ENCODE data around the gene GMPPA.

Gene GMPPA

GRCh38 chr2:219522111-219523030 lies 23.7 kb downstream of the GMPPA start:
- DNase-seq: peak; percentile 57

DNA sequence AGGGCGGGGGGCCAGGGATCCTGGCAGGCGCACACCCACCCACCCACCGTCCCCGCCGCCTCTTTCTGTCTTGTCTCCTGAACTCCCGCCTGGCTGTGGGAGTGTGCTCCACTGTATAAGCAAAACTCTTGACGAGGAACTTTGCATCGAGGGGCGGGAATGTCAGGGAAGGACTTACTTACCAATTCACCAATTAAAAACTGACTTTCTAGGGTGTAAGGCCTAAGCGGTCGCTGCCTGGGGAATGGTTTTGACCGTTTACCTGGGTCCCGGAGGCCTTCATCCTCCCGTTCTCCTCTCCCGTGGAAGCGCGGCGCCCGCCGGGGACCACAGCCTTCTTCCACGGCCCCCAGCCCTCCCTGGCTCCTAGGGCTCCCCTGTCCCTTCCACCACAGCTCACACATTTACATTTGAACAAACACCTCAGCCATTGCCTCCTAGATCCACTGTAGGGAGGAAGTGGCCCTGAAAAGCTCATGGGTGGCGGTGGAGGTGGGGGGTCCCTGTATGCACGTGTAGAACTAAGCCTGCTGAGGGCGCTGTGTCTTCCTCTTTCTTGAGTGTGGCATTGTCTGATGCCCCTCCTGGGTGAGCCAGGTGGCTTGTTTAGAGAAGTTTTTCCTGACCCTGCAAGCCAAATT lies 24.5 kb downstream of the GMPPA start:
- peak; percentile 52 for DNase-seq

DNA sequence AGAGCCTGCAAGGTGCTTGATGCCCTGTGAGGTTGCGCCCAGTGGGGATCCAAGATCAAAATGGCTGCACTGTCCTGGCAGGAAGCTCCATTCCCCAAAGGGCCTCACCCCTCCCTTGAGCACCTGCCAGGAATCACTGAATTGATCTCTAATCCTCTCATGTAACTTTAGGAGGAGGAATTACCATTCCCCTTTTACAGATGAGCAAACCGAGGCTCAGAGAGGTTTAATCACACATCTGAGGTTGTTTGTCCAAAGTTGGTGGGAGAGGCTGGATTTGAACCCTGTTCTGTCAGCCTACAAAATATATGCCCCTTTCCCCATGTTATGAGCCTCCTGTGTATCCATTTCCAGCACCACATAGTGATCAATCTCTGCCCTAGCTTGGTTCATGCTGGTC lies 26.1 kb downstream of the GMPPA start:
- no peak for DNase-seq

DNA sequence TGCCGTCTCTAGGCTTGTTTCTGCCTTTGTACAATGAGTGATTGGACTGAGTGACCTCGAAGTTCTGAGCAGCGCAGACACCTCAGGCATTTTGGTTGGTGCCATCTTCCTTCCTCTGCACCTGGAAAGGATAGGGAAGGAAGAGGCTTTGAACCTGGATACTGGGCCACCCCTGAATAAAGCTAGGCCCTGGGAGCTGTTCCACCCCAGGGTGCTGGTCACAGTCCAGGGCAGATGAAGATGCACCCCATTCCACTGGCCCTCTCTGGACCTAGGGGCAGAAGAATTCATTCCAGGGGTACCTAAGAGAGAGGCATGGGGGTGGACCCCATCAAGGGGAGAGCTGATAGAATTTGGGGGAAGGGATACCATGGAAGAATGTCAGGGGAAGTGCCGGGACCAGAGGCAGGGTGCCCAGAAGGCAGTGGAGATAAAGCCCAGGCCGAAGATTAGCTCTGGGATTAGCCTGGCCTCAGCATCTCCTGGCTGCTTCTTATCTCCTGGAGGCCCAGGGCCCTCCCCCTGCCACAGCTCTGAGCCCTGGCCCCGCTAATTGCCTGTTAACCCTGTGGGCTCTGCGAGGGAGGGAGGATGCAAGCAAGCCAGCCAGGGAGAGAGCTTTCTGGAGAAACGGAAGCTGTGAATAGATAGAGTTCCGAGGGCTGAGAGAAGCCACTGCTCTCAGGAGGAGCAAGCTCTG lies 27.0 kb downstream of the GMPPA start:
- peak; percentile 93 for DNase-seq

DNA sequence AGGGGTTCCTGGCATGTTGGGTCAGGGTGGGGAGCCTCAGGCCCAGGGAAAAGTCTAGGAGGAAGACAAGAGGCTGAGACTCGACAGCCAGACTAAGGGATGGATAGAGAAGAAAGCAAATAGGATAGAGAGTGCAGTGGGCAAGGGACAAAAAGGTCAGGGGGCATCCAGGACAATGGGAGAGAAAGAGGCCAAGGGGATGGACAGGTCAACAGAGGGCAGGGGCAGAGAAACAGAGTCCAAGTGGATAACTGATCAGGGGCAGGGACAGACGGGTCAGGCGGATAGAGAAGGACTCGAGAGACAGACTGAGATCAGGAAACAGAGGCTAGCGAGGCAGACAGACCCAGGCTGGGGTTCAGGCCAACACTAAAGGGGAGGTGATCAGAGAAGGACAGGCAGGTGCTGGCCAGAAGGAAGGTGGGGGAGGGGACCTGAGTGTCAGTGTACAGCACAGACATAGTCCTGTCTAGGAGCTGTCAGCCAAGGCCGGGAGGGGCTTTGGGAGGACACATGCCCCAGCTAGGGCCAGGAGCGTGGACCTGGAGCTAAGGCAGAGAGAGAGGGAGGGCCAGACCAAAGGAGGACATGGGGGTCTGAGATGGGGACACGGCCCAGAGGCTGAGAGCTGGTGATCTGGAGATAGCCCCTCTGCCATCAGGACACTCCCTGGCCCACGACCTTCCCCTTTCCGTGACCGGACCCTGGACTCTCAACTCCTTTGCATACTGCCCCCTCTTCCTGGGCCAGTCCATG lies 27.8 kb downstream of the GMPPA start:
- no peak for DNase-seq

GRCh38 chr2:219527076-219527394 lies 28.3 kb downstream of the GMPPA start:
- no peak for DNase-seq

- no peak for DNase-seq
These were observed 28.8 kb downstream of the GMPPA start for GRCh38 chr2:219527472-219527871.

DNA sequence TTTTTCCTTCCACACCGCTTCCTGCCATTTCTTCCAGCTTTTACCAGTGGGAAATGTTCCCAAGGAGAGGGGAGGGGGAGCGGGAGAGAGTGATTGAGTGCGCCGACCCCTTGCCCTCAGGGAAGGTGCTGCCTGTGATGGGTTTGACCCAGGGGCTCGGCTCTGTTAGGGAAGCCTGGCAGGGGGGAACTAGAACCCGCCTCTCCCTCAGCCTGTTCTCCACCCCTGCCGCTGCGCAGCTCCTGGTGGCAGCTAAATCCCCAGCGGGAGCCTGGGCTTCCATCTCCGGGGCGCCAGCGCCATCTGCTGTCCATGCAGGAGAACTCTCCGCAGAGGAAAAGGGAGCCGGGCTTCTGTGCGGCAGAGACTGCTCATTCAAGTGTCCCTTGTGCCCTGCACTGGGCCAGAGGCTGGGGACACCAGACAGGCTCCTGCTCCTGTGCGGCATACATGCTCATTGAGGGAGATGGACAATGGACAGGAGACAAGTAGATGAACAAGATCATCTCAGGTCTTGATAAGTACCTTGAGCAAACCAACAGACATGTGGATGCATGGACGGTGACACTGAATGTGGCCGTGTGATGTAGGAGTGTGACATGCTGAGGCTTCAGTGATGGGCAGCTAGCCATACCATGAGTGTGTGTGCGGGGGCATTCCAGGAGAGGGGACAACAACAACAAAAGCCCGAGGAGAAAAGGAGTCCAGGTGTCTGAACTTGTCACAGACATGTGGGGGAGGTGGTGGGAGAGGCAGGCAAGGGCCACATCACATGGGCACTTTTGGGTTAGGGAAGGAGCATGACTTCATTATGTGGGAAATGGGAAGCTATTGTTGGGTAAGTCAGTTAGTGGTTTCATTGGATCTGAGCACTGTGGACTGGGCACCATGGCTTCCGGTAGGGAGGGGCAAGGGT lies 31.6 kb downstream of the GMPPA start:
- DNase-seq: peak; percentile 94

GRCh38 chr2:219531639-219532377 lies 33.1 kb downstream of the GMPPA start:
- DNase-seq: no peak

GRCh38 chr2:219532378-219532649 lies 33.6 kb downstream of the GMPPA start:
- DNase-seq: no peak

GRCh38 chr2:219533930-219534661 lies 35.4 kb downstream of the GMPPA start:
- DNase-seq: no peak

- DNase-seq: no peak
These were observed 37.7 kb downstream of the GMPPA start for GRCh38 chr2:219536425-219536824.

GRCh38 chr2:219536967-219537366 lies 38.3 kb downstream of the GMPPA start:
- no peak for DNase-seq

GRCh38 chr2:219537657-219538488 lies 39.2 kb downstream of the GMPPA start:
- DNase-seq: no peak

- DNase-seq: no peak
These were observed 39.8 kb downstream of the GMPPA start for GRCh38 chr2:219538504-219538951.

DNA sequence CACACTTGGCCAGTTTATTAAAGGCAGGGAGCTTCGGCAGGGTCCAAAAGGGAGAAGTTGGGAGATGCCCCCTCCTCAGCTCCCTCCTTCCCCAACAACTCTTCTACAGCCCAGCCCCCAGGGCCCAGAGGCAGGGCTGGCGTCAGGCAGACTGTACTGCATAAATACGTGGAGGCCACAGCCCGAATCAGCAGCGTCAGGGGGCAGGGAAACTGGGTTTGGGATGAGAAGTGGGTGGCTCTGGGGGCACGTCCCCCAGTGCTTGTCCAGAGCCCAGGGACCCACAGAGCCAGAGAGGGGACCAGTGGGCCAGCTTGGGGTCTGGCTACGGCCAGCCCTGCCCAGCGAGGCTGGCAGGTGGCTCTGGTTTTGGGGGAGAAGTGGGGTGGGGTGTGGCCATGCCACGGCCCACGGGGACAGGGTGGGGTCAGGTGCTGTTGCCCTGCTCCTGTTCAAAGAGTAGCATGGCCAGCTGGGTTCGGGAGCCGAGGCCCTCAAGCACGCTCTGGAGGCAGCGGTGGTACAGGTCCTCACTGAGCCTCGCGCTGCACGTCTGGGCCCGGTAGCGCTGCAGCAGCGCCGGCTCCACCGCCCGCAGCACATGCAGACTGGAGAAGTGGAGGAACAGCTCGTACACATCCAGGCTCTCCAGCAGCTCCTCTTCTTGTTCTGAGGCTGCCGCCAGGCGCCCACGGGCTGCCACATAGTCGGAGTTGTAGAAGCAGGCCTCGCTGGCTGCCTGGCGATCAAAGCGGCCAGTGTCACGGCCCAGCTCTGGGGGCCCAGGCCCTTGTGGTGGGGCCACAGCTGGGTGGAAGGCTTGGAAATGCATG lies 40.5 kb downstream of the GMPPA start:
- DNase-seq: no peak

GRCh38 chr2:219539926-219540678 lies 41.4 kb downstream of the GMPPA start:
- no peak for DNase-seq

Data from hematopoietic multipotent progenitor cell treated with erythropoietin and hydrocortisone succinate and interleukin-3 and kit ligand, for 4 days (in vitro differentiated cells).